HG03439 (cell line): Measurements from ENCODE around the gene TRAF4.

Experiments used
- ATAC-seq: cut with Tn5 transposase; IDR thresholded peaks from one replicate; pipeline ENCODE4 v1.9.1; 2021; ENCODE audit warnings: mild to moderate bottlenecking, moderate library complexity; ENCODE audit not compliant: unreplicated experiment

TRAF4 gene, protein sequence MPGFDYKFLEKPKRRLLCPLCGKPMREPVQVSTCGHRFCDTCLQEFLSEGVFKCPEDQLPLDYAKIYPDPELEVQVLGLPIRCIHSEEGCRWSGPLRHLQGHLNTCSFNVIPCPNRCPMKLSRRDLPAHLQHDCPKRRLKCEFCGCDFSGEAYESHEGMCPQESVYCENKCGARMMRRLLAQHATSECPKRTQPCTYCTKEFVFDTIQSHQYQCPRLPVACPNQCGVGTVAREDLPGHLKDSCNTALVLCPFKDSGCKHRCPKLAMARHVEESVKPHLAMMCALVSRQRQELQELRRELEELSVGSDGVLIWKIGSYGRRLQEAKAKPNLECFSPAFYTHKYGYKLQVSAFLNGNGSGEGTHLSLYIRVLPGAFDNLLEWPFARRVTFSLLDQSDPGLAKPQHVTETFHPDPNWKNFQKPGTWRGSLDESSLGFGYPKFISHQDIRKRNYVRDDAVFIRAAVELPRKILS

DNA sequence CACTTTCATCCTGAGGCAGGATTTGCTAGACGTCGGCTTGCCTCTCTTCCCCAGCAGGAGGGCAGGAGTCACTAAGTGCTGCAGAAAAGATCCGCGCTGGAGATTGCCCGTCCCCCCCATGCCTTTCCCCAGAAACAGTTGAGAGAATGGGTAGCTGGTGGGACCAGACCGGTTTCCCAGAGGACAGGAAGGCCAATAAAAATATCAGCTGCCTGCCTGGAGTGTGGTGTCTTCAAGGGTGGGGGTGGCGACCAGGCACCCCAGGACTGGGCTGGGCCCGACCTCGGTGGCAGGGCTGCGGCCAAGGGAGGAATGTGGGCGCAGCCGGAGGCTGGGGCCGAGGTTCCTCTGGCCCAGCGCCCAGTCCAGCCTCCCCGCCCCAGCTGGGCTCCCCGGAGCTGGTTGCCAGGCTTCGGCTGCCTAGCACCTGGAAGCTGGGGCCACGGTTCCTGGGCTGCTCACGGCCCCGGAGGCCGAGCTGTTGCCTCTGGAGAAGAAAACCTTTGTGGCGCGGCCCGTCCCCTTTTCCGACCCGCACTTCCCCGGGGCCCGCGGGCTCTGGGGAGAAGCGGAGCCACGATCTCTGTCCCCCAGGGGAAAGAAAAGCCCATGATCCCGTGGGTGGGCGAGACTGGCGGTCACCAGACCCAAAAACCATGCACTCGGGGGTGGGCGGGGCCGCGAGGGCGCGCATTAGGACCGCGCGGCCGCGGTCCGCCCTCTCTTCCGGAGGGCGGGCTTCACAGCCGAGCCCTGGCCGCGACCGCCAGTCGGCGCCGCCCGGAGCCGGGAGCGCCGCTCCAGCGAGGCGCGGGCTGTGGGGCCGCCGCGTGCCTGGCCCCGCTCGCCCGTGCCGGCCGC is at the start of gene TRAF4:
Gene TRAF4 (plus strand): TSS at position 769 of the 861 bp plus-strand sequence. CDS start 102 bp downstream, outside the sequence.
- ATAC-seq, result peak; percentile 52

- no peak for ATAC-seq
Measured at GRCh38 chr17:28698253-28698941, 45.4 kb upstream of the TRAF4 start.

DNA sequence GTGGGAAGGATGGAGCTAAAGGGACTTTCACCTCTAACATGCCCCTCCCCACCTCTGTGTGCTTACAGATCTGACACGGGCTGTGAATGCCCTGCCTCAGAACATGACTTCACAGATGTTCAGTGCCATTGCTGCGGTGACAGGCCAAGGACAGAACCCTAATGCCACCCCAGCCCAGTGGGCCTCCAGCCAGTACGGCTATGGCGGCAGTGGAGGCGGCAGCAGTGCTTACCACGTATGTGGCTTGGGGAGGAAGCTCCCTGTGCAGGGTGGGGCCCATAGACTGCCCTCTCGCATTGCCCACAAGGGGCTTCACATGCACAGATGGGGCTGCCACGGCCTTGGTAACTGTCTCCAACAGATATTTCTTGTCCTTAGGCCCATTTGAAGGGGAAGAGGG is 43.5 kb upstream of the TRAF4 start:
- ATAC-seq, result no peak

DNA sequence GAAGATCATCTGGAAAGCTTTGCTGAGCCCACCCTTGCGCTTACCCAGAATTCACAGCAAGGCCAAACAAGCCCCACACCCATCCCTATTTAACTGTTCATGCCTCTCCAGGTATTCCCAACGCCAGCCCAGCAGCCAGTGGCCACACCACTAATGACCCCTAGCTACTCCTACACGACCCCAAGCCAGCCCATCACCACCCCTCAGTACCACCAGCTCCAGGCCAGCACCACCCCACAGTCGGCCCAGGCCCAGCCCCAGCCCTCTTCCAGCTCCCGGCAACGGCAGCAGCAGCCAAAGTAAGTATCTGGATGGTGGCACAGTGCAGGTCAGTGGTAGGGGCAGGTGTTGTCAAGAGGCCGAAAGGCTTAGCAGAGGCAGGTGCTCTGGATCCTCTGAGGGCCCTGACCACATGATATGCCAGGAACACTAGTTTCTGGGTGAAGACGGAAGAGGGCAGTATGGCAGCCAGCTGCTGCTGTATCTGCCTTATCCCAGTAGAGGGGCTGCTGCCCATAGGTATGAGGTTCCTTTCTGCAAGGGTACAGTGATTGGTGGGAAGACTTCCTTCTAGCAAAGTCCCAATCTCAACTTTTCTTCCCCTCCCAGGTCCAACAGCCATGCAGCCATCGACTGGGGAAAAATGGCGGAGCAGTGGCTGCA is 42.9 kb upstream of the TRAF4 start:
- ATAC-seq, result no peak

DNA sequence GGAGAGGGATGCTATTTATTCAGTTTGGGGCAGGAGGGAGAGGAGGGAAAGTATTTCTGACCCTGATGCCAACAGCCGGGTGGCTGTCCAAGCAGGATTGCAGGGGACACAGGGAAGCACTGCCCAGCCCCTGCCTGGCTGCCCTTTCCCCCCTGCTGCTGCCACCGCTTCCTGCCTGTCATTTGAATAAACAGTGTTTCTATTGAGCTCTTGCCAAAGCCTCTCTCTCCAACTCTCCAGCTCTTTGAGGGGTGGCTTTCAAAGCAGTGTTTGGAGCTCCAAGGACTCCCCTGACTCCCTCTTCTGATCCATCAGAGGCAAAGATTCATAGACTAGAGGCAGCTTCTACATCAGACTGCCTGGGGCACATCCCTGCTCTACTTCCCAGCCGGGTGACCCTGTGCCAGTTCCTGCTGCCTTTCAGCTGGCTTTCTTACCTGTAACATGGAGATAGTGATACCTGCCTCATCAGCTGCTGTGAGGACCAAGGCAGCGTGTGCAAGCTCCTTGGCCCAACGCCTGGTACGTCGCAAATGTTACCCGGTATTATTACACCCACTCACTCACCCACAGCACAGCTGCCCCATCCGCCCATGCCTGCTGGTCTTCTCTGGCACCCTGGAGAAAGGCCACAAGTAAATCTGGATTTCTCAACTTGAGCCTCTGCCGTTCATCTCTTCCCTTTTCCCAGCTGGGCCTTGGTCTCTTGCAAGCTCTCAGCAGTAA is 41.6 kb upstream of the TRAF4 start:
- ATAC-seq, result no peak

DNA sequence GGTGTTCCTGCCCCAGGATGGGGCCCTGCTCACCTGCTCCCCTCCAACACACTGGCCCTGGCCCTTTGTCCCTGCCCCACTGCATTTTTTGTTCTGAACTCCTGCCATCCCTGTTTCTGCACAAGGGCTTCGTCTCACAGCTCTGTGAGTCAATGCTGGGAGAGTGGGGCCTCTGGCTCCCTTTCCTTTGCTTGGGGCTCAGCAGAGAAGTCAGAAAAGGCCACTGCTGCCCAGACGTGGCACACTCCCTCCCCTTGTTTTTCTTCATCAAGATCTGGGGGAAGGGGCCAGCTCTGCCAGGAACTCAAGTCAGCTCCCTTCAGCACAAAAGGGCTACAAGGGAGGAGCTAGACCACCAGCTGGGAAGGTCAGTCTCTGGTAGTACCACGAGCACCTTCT is 41.1 kb upstream of the TRAF4 start:
- ATAC-seq, result no peak

GRCh38 chr17:28703552-28704218 is 40.1 kb upstream of the TRAF4 start:
- ATAC-seq, result no peak

DNA sequence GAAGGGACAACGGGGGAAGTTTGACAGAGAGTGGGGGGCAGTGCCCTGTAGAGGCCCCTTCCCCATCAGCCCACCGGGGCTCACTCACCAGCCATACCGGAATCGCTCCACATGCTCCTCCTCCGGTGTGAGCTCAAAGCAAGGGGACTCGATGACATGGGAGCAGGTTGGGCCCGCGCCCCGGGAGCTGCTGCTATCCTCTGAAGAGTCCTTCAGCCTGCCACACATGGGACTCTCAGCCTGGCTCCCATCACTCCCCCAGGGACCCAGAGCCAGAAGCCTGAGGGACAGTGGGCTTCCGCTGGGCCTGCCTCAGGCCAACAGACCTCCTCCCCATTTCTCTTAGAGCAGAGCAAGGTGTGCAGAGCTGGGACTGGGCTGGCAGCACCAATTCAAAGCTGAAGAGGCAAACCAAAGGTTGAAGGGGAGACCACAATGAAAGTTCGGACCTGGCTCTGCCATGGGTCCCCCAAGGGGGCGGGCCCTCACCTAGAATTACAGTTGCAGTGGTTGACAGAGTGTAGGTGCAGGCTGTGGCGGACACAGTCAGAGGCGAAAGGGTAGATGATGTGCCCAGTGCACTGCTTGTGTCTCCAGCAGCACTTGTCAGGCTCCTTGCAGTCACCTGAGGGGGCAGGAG is 39.5 kb upstream of the TRAF4 start:
- no peak for ATAC-seq

- ATAC-seq, result no peak
Measured at GRCh38 chr17:28705074-28705659, 38.6 kb upstream of the TRAF4 start.

GRCh38 chr17:28705728-28706334 is 38.0 kb upstream of the TRAF4 start:
- ATAC-seq, result no peak

DNA sequence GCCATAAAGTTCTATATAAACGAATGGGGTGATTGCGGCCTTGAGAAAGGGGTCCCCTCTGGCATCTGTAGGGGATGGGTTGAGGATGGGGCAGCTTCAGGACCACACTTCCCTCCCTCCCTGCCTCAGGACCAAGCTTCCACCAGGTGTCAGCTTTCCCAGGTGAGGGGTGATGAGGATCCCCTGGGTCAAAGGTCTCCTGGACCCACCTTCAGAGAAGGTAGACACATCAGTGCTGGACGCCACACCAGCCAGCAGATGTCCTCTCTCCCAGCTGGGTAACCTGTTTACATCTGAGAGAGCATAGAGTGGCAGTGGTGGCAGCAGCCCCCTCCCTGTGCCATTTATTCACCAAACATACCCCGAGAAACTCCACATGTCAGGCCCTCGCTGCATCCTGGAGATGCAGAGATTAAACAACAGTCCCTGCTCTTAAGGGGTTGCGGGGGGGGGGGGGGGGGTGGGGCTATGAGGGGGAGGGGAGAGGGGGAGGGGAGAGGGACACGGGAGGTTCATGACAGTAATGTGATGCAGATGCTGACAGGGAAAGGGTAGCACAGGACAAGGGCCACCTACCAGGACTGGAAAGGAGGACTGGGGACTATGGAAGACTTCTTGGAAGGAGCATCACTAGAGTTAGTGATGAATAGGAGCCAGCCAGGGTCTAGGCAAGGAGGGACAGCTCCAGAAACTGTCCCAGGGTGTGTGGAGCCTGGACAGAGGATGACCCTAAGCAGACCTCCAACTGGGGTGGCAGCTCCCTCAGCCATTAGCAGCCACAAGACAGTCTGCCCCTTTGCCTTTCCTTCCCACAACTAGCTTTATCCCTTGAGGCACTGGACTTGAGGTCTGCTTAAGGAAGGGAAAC is 37.1 kb upstream of the TRAF4 start:
- ATAC-seq, result no peak

GRCh38 chr17:28707339-28707720 is 36.5 kb upstream of the TRAF4 start:
- no peak for ATAC-seq

DNA sequence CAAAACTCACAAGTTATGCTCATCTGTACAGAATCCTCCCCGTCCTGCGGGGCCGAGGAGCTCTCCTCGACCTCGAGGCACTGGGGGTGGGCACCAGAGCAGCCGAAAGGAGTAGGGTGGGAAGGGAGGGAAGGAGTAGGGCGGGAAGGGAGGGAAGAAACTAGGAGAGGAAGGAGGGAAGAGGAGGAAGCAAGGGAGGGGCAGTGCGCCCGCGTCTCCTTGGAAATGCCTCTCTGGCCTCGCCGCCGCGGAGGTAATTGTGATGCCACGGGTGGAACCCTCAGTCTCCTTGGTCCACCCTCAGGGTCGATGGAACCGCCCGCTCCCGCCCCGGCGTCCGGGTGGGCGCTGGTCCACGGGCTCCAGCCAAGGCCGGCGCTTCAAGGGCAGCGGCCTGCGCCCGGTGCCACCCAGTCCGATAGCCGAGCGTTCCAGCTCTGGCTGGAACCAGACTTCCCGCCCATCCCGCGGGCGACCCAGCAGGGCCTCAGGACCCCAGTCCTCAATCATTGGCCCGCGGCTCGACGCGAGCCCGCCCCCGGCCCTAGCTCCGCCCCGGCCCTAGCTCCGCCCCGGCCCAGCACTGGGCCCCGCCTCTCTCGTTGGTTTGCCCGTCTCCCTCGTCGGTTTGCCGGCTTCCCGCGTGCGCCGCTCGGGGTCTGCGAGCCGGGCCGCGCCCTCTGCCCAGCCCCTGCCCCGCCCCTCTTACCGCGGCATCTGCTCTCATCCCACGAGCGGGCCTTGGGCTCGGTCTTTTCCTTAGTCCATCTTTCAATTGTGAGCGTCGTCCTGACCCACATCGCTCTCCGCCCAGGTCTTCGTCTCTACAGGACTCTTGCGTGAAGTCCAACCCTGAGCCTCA is 32.7 kb upstream of the TRAF4 start:
- ATAC-seq, result peak; percentile 77

DNA sequence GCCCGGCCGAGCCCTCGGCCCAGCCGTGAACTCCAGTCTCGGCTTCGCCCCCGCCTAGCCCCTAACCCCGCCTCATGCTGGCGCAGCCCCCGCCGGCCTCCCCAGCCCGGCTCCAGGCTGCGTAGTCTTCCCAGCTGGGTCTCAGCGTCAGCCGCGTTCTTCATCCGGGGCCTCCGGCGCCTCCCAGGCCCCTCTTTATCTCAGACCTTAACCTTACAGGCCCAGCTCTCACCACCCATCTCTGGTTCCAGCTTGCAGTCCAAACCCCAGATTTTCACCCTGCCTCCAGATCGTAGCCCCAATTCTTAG is 32.1 kb upstream of the TRAF4 start, which contains the start of gene PROCA1:
Gene PROCA1 (minus strand): TSS at position 166 of the 309 bp plus-strand sequence. CDS start 228 bp downstream, outside the sequence.
- no peak for ATAC-seq

DNA sequence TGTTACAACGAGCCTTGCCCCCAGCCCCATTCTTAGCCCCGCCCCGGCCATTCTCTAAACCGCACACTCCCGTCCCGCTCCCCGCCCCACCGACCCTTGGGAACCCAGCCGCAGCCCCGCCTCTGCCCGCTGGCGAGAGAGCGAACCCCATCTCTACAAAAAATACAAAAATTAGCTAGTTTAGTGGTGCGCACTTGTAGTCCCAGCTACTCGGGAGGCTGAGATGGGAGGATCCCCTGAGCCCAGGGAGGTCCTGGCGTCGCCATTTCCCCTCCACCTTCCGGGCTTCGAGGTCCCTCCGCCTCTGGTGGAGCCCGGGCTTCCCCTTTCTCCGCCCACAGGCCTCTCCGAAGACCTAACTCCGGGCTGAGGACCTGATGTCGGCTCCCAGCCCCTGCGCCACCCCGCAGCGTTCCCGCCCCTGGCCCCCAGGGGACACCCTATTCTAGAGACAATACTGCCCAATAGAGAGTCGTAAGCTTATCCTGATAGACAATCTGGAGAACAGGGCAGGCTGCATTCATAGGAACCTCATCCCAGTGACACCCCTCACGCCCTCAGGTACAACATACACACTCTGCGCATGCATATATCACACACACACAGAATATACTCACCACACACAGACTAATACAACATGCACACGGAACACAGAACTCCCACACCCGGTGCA is 31.6 kb upstream of the TRAF4 start:
- ATAC-seq, result no peak
